ENCODE data around the gene TRH.
A peak's percentile ranks its signal among the peaks of the same experiment; 100 is the strongest.
"Not testable (repeated sequence)": the region's sequence is repeated elsewhere in the genome, so short reads cannot be mapped to it uniquely, and the experiment has no call there.

TRH gene

GRCh38 chr3:130013246-130013645, 38.7 kb downstream of the TRH start:
- DNase-seq = not testable (repeated sequence)

DNA sequence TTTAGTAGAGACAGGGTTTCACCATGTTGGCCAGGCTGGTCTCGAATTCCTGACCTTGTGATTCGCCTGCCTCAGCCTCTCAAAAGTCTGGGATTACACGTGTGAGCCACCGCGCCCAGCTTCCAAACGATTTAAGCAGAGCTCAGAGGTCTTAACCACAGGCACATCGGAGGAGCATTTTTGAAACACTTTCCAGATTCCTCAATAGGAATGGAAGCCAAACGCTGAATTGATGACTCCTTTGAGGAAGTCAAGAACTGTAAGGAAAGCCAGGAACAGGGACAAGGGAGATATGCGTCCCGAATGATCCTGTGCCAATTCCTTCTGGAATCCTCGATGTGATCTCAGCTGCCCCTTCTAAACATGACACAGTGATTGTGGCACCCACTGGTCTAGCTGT, 40.0 kb downstream of the TRH start:
- no peak for DNase-seq

- not testable (repeated sequence) for DNase-seq
These were observed 43.1 kb downstream of the TRH start for GRCh38 chr3:130017661-130018060.

- DNase-seq = not testable (repeated sequence)
These were observed 51.8 kb downstream of the TRH start for GRCh38 chr3:130026146-130026829.

- peak; percentile 55 for DNase-seq
These were observed 52.9 kb downstream of the TRH start for GRCh38 chr3:130027437-130027836.

Measured in islet precursor cell (in vitro differentiated cells).